Activated CD8-positive, alpha-beta memory T cell treated with anti-CD3 and anti-CD28 coated beads for 48 hours (primary cell): ENCODE results near the gene UBAC2.
A peak's percentile ranks its signal among the peaks of the same experiment; 100 is the strongest.

Experiments
- DNase-seq, 3 experiments: peaks; one replicate each; pipeline ENCODE4 v3.0.0-alpha.2; 2020; ENCODE audit warnings: low read depth in 2 of 3, low spot score in 2 of 3

Gene UBAC2, protein sequence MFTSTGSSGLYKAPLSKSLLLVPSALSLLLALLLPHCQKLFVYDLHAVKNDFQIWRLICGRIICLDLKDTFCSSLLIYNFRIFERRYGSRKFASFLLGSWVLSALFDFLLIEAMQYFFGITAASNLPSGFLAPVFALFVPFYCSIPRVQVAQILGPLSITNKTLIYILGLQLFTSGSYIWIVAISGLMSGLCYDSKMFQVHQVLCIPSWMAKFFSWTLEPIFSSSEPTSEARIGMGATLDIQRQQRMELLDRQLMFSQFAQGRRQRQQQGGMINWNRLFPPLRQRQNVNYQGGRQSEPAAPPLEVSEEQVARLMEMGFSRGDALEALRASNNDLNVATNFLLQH

DNA sequence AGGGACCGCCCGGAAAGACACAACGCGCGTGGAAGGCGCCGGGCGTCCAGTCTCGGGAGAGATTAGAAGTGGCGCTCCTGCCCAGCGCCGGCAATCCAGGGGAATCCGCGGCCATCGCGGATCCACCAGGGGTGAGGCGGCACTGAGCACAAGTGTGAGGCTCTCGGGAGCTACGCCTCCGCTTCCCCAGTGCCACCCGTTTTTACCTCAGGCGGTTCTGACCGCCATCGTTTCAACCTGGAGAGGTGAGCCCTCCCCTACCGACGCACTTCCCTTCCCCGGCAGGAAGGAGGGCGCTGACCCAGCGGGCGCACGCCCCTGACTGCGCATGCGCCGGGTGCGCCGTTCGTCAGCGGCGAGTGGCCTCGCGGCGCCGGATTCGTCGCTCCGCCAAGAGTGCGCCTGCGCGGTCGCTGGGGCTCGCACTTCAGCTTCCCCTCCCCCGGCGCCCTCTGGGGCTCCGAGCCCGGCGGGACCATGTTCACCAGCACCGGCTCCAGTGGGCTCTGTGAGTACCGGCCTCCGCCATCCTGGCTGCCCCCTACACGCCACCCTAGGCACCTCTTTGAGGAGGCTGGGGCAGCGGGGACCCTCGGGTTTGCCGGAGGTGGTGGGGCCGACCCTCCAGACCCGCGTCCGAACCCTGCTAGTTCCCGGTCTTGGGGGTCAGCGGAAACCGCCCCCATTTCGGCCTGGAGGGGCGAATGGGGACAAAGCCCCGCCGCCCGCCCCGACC, at the start of gene UBAC2:
UBAC2 (plus strand) TSS at position 423 of the 736 bp plus-strand sequence; CDS start at position 478, 55 bp downstream.
- peak; percentile 87 to 97 (median 91) for DNase-seq

DNA sequence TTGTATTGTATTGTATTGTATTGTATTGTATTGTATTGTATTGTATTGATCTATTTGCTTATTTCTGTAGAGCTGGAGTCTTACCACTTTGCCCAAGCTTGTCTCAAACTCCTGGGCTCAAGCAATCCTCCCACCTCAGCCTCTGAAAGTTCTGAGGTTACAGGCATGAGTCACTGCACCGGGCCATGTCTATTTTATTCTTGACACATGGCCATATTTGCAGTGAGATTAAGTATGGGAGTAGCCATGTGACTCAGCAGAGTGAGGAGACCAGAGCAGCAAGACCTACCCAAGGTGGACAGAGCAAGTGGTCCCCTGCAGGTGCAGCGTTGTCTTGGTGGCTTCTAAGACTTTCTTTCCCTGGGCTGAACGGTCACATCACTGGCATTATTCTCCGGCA, 49.1 kb upstream of the UBAC2 start:
- peak in 1 of 3 experiments; percentile 7 for DNase-seq

DNA sequence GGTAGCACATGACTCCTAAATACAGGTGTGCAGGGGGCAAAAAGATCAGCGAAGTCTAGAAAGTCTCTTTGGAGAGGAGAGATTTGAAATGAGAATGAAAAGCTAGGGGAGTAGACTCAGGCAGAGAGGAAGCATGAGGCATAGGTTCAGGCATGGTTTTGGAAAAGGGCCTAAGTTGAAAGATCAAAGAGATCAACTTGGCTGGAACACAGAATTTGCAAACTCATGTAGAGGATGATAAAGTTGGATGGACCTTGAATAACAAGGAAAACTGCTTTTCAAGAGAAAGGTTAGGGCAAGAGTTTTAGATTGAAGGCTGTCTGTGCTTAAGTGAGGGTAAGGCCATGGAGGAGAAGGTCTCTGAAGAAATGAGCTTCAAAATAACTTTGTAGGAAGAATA, 47.4 kb upstream of the UBAC2 start:
- no peak for DNase-seq

DNA sequence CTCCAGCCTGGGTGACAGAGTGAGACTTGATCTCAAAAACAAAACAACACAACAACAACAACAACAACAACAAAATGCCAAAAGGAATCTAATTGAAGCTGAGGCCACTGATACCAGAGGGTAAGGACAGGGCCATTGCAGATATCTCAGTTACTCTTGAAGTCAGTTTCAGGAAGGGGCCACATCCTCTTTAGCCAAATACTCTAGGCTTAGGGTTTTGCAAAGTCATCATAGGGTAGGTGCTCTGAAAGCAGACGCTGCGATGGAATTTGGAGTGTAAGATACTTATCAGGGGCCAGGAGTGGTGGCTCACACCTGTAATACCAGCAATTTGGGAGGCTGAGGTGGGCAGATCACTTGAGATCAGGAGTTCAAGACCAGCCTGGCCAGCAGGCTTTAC, 46.6 kb upstream of the UBAC2 start:
- no peak for DNase-seq

DNA sequence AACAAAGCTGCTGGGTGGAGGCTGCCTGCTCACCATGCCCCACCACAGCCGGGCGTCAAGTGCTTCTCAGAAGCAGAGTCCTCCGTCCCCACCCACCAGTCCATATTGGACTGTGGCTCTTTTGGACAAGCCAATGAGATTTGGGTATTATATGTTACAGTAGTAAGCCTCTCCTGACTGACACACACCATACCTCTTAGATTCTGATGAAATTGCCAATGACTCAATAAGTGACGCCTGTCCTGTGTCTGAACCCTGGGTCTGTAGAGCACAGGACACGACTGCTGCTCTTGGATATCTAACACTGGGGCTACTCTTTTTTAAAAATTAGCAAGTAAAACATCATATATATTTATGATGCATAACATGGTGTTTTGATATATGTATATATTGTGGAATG, 44.8 kb upstream of the UBAC2 start:
- no peak for DNase-seq

DNA sequence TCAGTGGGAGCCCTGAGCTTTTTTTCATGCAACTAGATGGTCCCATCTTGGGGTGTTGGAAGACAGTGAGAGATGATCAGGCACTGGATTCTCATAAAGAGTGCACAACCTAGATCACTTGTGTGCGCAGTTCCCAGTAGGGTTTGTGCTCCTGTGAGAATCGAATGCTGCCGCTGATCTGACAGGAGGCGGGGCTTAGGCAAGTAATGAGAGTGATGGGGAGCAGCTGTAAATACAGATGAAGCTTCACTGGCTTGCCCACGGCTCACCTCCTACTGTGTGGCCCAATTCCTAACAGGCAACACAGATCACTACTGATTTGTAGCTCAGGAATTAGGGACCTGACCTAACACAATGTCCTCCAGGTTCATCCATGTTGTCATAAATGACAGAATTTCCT, 43.6 kb upstream of the UBAC2 start:
- DNase-seq: no peak

DNA sequence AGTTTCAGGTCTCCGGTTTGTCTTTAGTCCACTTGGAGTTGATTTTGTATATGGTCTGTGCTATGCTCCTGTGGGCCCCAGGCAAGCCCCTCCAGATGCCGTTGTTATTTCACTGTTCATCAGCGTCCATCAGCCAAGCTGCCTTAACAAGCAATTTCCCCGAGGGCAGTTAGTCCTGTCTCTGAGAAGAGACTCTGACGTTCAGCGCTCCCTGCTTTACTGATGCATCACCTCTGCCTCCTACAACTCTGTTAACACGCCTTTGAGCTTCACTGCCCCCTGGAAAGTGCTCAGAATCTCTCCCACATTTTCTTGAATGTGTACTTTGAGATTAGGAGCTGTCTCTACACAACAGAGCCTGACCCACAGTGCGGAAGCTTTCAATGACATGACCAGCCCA, 41.8 kb upstream of the UBAC2 start:
- DNase-seq: no peak

DNA sequence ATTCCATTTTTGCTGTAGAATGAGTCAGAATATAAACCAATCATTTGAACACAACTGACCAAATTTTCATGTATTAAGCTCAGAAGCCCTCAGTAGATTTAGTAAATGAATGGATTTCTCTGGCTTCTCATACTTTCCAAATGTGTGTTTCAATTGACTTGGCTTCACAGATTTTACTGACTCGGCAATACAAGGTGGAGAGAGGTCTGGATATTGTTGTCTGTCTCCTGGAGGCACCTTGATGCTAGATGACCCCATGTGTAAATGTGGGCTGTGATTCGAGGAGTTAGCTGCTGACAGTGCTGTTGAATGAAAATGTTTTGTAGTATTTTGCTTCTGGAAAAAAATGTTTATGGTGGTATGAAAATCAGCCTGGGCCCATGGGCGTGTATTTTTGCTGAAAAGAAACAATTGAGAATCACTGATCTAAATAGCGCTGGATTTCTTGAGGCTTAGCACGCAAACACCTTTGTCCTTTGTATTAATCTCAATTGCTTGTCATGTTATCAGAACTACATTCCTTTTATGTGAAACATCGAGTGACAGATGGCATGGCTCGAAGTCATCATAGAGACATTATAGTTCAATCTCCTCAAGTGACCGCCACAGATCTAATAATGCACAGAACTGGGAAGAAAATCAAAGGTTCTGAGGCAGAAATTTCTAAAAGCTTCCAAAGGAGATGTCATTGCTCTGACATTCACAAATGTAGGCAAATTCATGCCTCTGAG, 41.2 kb upstream of the UBAC2 start:
- DNase-seq: no peak

DNA sequence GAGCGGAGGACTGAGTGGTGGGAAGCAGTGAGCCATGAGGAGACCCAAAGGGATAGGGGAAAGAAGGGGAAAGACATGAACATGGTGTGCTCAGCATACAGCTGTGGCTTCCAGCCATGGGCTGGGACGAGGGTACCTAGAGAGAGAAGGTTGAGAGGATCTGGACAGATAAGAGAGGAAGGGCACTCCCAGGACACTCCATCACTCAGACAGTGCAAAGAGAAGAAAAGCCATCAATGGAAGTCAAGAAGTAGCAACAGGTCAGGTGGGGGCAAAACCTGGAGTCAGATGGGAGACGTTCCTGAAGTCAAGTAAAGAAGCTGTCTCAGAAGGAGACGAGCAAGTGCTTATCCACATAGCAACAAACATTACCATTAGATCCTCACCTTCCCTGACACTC, 40.2 kb upstream of the UBAC2 start:
- DNase-seq: no peak

DNA sequence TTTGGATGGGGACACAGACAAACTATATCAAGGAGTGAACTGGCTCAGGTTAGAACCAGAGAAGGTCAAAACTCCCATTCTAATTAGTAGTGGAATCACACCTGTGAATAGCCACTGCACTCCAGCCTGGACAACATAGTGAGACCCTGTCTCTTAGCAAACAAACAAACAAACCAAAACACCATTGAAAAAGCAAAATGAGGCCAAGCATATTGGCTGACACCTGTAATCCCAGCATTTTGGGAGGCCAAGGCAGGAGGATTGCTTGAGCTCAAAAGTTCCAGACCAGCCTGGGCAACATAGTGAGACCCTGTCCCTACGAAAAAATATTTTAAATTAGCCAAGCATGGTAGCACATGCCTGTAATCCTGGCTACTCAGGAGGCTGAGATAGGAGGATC, 39.1 kb upstream of the UBAC2 start:
- DNase-seq: no peak

DNA sequence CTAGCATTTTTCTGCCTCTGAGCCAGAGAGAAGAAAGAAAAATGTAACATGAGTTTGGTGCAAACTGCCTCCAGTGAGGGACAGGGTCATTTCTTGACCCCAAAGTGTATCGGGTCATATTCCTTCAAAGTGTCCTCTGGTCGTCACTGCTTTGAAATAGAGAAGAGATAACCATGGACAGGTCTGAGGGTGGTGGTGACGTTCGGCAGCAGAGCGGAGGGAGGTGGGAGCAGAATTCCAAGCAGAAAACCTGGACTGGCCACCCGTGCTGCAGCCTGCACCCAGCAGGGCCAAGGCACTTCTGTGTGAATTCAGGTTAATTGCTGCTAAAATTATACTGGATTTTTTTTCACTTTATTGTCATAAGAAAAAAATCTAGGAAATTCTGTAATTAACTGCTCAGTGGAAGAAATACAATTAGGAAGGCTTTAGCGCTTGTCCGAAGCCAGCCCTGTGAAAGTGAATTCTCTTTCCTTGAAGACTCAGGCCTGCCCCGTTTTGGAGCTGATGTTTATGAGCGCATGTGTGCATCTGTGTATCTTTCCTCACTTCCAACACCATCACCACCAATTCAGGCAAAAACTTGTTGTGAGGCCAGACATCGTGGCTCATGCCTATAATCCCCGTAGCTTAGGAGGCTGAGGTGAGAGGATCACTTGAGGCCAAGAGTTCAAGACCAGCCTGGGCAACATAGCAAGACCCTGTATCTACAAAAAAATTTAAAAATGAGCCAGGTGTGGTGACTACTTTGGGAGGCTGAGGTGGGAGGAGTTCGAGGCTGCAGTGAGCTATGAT, 37.9 kb upstream of the UBAC2 start:
- DNase-seq: no peak

DNA sequence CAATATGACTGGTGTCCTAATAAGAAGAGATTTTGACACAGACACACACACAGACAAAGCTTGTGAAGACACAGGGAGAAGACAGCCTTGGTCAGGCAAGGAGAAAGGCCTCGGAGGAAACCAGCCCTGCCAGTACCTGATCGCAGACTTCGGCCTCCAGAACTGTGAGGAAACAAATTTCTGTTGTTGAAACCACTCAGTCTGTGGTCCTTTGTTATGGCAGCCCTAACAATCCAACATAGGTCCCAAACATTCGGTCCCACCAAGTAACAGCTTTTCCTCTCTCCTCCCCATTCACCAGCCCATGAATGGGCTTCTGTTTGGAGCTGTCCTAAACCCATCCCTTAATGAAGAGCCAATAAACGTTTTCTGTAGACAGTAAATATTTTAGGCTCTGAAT, 36.4 kb upstream of the UBAC2 start:
- DNase-seq: no peak

DNA sequence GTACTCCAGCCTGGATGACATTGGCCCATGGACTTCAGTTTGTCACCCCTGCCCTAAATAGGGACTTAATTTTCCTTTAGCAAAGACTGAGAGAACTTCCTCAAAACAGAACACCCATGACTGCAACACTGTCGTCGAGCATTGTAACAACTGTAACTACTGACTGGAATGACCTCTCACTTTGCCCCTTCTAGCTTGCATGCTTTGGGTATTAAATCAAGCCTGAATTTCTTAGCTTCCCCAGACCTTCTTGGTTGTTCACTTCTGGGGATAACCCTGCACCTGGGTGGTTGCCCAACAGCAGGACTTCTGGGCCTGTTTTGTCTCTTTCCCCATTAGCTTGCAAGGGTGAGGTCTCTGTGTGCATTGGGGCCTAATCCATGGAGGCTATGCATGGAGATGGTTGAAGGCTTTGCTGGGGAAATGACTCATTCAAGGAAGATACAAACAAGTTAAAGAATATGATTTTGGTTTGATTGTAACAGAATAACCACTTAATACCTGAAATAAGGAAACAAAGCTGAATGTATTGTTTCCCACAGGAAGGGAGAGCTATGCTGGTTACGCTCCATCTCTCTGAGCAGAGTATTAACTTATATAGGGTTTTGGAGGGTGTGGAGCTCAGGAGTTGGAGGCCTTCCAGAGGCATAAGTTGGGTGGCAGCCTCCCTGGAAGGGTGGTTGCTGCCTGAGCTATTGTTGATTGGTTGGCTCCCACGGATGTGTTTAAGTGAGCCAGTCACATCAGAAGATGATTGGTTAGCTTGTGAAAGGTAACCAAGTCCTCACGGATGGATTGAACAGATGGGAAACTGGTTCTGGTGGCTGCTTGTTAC, 34.7 kb upstream of the UBAC2 start:
- no peak for DNase-seq

DNA sequence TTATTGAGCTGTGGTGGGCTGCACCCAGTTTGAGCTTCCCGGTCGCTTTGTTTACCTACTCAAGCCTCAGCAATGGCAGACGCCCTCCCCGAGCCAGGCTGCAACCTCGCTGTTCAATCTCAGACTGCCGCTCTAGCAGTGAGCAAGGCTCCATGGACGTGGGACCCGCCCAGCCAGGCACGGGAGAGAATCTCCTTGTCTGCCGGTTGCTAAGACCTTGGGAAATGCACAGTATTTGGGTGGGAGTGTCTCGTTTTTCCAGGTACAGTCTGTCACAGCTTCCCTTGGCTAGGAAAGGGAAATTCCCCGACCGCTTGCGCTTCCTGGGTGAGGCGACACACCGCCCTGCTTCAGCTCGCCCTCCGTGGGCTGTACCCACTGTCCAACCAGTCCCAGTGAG, 27.7 kb upstream of the UBAC2 start:
- no peak for DNase-seq

DNA sequence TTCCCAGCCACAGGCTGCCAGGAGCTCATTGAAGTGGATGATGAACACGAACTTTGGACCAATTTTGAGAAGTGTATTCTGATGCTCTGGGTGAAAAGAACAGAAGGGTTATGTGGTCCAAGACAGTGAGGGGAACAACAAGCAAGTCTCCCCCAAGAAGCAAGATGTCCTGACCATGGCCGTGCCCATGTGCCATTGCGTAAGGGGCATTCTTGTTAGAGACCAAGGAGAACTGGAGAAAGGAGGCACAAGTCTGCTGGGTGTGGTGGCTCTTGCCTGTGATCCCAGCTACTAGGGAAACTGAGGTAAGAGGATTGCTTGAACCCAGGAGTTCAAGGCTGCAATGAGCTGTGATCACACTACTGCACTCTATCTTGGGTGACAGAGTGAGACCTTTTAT, 27.0 kb upstream of the UBAC2 start:
- no peak for DNase-seq

DNA sequence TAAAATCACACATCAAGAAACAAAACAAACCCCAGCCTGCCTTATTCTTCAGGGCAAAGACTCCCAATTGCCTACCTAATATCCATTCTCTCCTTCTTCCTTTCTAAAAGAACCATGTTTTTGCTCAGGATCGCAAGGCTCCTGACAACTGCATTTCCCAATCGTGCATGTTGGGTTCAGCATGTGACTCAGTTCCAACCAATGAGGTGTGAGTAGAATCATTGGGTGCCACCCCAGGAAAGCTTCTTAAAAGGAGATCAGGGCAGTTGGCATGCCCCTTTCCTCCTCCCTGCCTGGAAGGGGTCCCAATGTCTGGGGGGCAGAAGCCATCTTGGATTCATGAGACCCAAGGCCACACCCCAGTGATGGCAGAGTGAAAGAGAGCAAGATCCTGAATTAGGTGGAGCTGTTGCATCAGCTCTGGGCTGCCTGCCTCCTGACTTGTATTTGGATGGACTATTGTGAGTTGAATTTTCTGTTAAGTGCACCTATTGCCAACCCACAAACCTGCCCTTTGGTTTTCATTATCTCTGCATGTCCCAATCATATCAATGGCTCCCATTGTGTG, 26.0 kb upstream of the UBAC2 start:
- DNase-seq: no peak

DNA sequence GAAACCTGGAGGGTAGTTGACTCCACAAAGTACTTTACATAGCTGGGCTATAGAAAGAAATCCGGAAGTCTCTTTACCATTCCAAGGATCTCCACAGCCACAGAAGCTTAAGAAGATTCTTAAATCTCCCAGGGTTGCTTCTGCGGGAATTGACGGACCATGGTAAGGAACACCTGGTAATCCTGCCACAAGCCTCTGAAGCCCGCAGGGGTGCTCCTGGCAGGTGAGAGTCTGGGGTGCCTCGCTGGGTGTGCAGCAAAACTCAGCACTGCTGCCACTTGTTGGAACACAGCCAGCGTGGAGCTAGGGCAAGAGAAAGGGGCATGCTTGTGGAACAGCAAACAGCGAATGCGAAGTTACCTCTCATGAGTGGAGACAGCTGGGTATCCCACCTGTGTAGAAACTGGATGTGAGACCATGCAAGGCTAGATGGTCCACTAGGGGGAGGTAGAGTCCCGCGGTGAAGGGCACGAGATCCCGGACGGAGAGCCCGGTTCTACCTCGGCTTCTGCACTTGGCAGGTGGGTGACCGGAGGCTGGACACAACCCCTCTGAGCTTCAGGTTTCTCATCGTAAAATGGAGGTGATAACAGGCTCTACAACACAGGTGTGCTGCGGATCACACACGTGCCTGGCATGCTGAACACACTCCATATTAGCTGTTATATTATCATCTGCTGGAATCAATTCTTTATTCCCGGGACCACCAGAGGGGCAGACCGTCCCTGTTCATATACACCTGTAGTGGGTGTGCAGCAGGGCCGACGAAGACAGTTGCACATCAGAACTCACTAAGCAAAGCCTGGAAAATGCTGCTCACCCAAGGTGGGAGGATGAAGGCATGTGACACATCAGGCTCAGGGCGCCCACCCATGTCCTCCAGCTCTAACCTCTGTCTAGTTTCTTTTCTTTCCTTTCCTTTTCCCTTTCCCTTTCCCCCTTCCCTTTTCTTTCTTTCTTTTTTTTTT, 24.1 kb upstream of the UBAC2 start:
- DNase-seq: peak; percentile 35 to 65 (median 51)

DNA sequence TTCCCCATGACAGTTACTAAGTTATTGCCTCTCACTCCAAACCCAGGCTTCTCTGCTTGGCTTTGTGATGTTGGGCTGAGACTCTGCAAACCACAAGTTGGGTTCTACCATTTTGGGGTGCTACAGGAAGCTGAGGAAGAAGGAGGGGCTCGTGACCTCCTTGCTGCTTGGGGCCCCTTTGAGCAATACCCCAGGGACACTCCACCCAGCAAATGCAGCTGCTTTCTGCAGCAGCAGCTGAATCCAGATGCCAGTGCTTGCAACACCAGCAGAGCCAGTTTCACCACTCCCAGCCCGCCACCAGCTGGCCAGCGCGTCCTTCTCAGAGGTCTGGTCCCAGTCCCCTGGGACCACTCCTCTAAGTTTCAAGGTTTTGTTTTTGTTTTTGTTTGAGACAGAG, 22.0 kb upstream of the UBAC2 start:
- DNase-seq: no peak

DNA sequence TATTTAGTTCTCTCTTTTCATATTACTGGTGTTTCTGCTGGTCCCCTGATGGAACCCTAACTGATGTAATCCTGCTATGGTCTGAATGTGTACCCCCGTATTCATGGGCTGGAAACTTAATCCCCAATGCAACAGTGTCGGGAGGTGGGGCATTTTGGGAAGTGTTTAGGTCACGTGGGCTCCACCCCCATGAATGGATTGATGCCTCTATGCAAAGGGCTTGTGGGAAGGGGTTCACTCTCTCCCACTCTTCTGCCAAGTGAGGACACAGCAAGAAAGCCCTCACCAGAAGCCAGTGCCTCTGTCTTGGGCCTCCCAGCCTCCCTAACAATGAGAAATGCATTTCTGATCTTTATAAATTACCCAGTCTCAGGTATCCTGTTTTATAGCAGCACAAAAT, 21.2 kb upstream of the UBAC2 start:
- DNase-seq: no peak
